ENCODE results near the gene USP32. TPM values are rescaled to one million over a fixed set of nuclear protein-coding genes. Genes with fewer than 3 reads are reported as not detected.

USP32 gene
- total and polyA plus RNA-seq, 10 of the 15 experiments (the other 5 are each of a cell fraction or from before 2014, with no cell fraction given), result 7.8 to 37.3 (median 25.5) TPM

GRCh38 chr17:60269417-60269816, 122.5 kb downstream of the USP32 start (continued):
- TF ChIP-seq CUX1 (IDR thresholded peaks at IDR 0.05; ENCODE audit: insufficient replicate concordance, low read depth, low read length), result no peak
- no peak for TF ChIP-seq RCOR1 (conservative IDR thresholded peaks at IDR 0.05; ENCODE audit: low read depth, low read length)

- Histone ChIP-seq H3K9ac (ENCODE audit: control insufficient read depth, insufficient read depth, low read length) (no peak overlapping the region), H3K9me3 (replicated peaks; ENCODE audit: control insufficient read depth, insufficient read depth, low read length) (no peaks in the 10 kb centered on the region), H3K36me3 (ENCODE audit: control insufficient read depth in 2 of 2, insufficient read depth in 2 of 2, low read length in 1 of 2) (peaks cover 0 to 4% of the 10 kb centered on the region in 2 experiments; a peak in 2 of 4 replicates), H3K27me3 (replicated peaks in 1 of 2; ENCODE audit: control insufficient read depth in 2 of 2, insufficient read depth in 2 of 2, low read length in 1 of 2) (no peaks in the 10 kb centered on the region), H3K4me2 (ENCODE audit: control insufficient read depth, insufficient read depth) (no peak overlapping the region), H3K4me1 (ENCODE audit: control insufficient read depth, insufficient read depth, low read length) (no peaks in the 10 kb centered on the region), H4K20me1 (ENCODE audit: control insufficient read depth, insufficient read depth) (no peaks in the 10 kb centered on the region), H2AFZ (ENCODE audit: control insufficient read depth, low read depth, low read length) (no peak overlapping the region), H3K4me3 (no peak overlapping the region), H3K27ac (ENCODE audit: control insufficient read depth, insufficient read depth) (no peak overlapping the region), H3K79me2 (ENCODE audit: control insufficient read depth, insufficient read depth, low read length) (no peaks in the 10 kb centered on the region)
- FAIRE-seq (no peak), DNase-seq (ENCODE audit: low read depth, low spot score) (no peak), ATAC-seq (no peak)
- 100% methylated on average over 1 of the region's 1 CpG for WGBS (ENCODE audit: insufficient coverage, insufficient replicate concordance, low lambda C conversion rate, missing lambda C conversion rate)
- ChIA-PET CTCF (interaction anchor here (1.3 kb wide), 1 partner anchor 15 kb away, joined by 5 read pairs; no protein-coding TSS in a partner anchor), SMC1A (ENCODE audit: uncharacterized antibody, unreplicated experiment) (no interaction called here), RAD21 (ENCODE audit: unreplicated experiment) (no interaction called here), POLR2A (no interaction called here)
- BruUV-seq (replicated peaks), result no TSS peak
- in situ Hi-C loops (cut with MboI), result no loop called here
- intact Hi-C loops (cut with micrococcal nuclease; ENCODE audit: unreplicated experiment), result no loop called here
- no peak for TF ChIP-seq PAX5 (IDR thresholded peaks at IDR 0.05; ENCODE audit: borderline replicate concordance, low read depth, low read length)
- TF ChIP-seq BACH1 (IDR thresholded peaks at IDR 0.05; ENCODE audit: borderline replicate concordance), result no peak
- TF ChIP-seq E2F4 (IDR thresholded peaks at IDR 0.05; ENCODE audit: low read depth, low read length), result no peak
- TF ChIP-seq IRF3 (IDR thresholded peaks at IDR 0.05), result no peak
- no peak for TF ChIP-seq POLR2A (IDR thresholded peaks at IDR 0.05; ENCODE audit: low read depth, low read length)
- no peak for TF ChIP-seq CBX3 (IDR thresholded peaks at IDR 0.05; ENCODE audit: borderline replicate concordance, low read depth)
- no peak for TF ChIP-seq SIX5 (IDR thresholded peaks at IDR 0.05; ENCODE audit: low read depth, low read length, severe bottlenecking)
- TF ChIP-seq TARDBP (IDR thresholded peaks at IDR 0.05; ENCODE audit: borderline replicate concordance), result no peak
- no peak for TF ChIP-seq BCL3 (IDR thresholded peaks at IDR 0.05; ENCODE audit: borderline replicate concordance, insufficient read depth, low read depth, low read length, poor library complexity, severe bottlenecking)
Measured at GRCh38 chr17:60260540-60260939, 131.4 kb downstream of the USP32 start.

Data from GM12878 (cell line).